Natural killer cell treated with Interleukin-12 subunit alpha and Interleukin-12 subunit beta and Interleukin-15 and Interleukin-18, amount 100 ng/mL, for 72 hours (primary cell): ENCODE data around the gene MIS18BP1. TPM values are rescaled to one million over a fixed set of nuclear protein-coding genes. Genes with fewer than 3 reads are reported as not detected.

Experiments used
- ATAC-seq, 2 donors: fragments of 150-1000 bp; cut with Tn5 transposase in 1 of 2; sonication (Bioruptor Pico), chemical (Tn5 transposase) in 1 of 2; 2 replicates each; pipeline ENCODE4 v1.10.0; 2021
- DNase-seq: peaks from one replicate; pipeline ENCODE4 v3.0.0; 2022; ENCODE audit warnings: low spot score
- H3K27ac Mint-ChIP-seq, 2 donors: 1 replicate in 1 of 2; 2 replicates in 1 of 2; pipeline ENCODE4 v1.8.0; 2022; ENCODE audit warnings: mixed read lengths in 2 of 2, mild to moderate bottlenecking in 1 of 2, moderate library complexity in 1 of 2
- H3K27me3 Mint-ChIP-seq, 2 donors: 1 replicate in 1 of 2; 2 replicates in 1 of 2; pipeline ENCODE4 v1.8.0; 2022; ENCODE audit warnings: mixed read lengths in 2 of 2
- H3K36me3 Mint-ChIP-seq: one replicate; pipeline ENCODE4 v1.8.0; 2022; ENCODE audit warnings: mixed read lengths
- H3K4me1 Mint-ChIP-seq, 2 donors: 1 replicate in 1 of 2; 2 replicates in 1 of 2; pipeline ENCODE4 v1.8.0; 2022; ENCODE audit warnings: low read depth in 2 of 2, mixed read lengths in 2 of 2, mild to moderate bottlenecking in 1 of 2
- H3K4me3 Mint-ChIP-seq: one replicate; pipeline ENCODE4 v1.8.0; 2022; ENCODE audit warnings: mixed read lengths
- H3K9me3 Mint-ChIP-seq: 2 replicates; pipeline ENCODE4 v1.8.0; 2022; ENCODE audit warnings: mixed read lengths
- total RNA-seq, 2 donors: library from RNA; stranded (reverse); gene quantifications; one replicate each; pipeline ENCODE4 v1.2.3, GENCODE V29; 2022

The MIS18BP1 gene
- total RNA-seq, 2 donors from 2014 or later: 33.4 to 61.8 TPM

GRCh38 chr14:45156067-45156466, 96.9 kb downstream of the MIS18BP1 start:
- Mint-ChIP-seq H3K27me3 (no peaks in the 10 kb centered on the region), H3K36me3 (peaks cover 4% of the 10 kb centered on the region), H3K4me1 (no peaks in the 10 kb centered on the region), H3K9me3 (no peaks in the 10 kb centered on the region), H3K27ac (no peak overlapping the region), H3K4me3 (no peak overlapping the region)
- DNase-seq: no peak
- ATAC-seq: peak in 1 of 2 donors; percentile 82

Other genes starting within 250 kb of the MIS18BP1 start
- 10 to 100 TPM; 32.3 to 62.4 TPM for gene PRPF39, start 169.1 kb downstream of the MIS18BP1 start, total RNA-seq
- gene FKBP3, start 118.7 kb downstream of the MIS18BP1 start, total RNA-seq: 10 to 100 TPM; 42.0 to 61.2 TPM
- 10 to 100 TPM; 12.9 to 24.8 TPM for gene FANCM, start 117.3 kb downstream of the MIS18BP1 start, total RNA-seq